ENCODE results near the gene NFATC2.

NFATC2 gene

DNA sequence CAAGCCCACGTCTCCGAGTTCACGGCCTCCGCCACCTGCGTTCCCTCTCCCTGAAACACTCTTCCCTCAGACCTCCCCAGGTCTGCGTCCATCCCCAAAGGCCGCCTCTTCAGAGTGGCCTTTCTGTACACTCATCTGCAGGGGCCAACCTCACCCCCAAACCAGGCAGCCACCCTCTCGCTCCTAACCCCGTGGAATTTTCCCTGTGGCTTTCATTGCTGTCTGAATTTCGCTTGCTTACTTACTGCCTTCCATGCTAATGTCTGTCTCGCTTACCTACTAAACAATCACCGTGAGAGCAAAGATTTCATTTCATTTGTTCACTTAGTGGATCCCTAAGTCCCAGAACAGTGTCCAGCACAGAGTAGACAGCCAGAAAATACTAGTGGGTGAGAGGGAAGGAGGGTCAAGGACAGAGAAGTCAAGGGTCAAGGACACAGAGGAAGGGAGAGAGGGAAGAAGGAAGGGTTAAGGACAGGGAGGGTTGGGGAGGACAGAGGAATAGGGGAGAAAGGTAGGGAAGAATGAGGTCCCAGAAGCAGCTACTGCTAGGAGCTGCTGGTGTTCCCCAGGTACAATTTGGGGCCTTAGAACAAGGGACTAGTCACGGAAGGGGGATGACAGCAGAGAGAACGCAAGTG is 114.7 kb downstream of the NFATC2 start:
- H3K27ac Mint-ChIP-seq (ENCODE audit: low read depth), result peak overlapping the region; percentile 98

GRCh38 chr20:51426718-51427650 is 115.5 kb downstream of the NFATC2 start:
- DNase-seq (ENCODE audit: low spot score in 2 of 2), result no peak
- H3K36me3 Mint-ChIP-seq (ENCODE audit: insufficient read depth), result peaks cover 41% of the 10 kb centered on the region
- peak overlapping the region; percentile 98 for H3K27ac Mint-ChIP-seq (ENCODE audit: low read depth)
- H3K4me1 Mint-ChIP-seq, result peaks cover 64% of the 10 kb centered on the region
- no peak overlapping the region for H3K4me3 Mint-ChIP-seq
- ATAC-seq (replicated peaks; ENCODE audit: extremely low read depth, poor library complexity, severe bottlenecking), result peak; percentile 59
- H3K9me3 Mint-ChIP-seq, result no peaks in the 10 kb centered on the region
- H3K27me3 Mint-ChIP-seq, result no peaks in the 10 kb centered on the region

More for the DNA sequence above, 114.7 kb downstream of the NFATC2 start:
- DNase-seq (ENCODE audit: low spot score in 2 of 2) (no peak), ATAC-seq (replicated peaks; ENCODE audit: extremely low read depth, poor library complexity, severe bottlenecking) (no peak)
- H3K4me3 Mint-ChIP-seq, result no peak overlapping the region
- peaks cover 66% of the 10 kb centered on the region for H3K4me1 Mint-ChIP-seq
- no peaks in the 10 kb centered on the region for H3K9me3 Mint-ChIP-seq
- H3K36me3 Mint-ChIP-seq (ENCODE audit: insufficient read depth), result peaks cover 45% of the 10 kb centered on the region
- H3K27me3 Mint-ChIP-seq, result no peaks in the 10 kb centered on the region

DNA sequence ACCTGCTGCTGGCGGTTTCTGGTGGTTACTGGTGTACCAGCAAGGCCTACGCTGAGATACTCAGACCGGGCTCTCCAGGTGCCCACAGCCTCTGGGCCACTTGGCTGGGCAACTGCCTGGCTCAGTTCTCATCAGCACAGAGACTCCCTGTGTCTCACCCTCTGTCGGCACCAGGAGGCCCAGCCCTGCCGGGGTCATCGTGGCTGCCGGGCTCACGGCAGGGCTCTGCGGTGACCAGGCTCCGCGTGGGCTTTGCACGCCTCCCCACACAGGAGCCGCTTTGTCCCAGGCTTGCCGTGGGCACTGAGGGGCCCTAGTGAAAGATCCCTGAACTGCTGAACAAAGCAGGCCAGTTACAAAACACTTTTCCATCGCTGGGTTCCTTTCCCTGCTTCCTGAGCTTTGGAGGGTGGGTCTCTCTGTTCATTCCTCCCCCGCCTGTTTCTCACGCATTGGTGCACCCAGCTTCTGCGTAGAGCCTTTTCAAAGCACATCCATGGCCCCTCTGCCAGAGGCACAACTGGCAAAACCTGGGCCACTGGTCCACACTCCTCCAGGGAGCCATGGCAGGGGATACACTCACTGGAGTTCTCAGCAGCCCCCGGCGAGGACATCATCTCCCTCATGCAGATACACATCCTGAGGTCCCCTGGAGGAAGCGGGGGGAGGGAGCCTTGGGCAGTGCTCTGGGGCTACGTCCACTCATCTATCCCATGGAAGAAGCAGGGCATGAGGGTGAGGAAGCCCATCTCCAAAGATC is 117.0 kb downstream of the NFATC2 start:
- Mint-ChIP-seq H3K27ac (ENCODE audit: low read depth) (peak overlapping the region; percentile 98), H3K36me3 (ENCODE audit: insufficient read depth) (peaks cover 40% of the 10 kb centered on the region), H3K4me1 (peaks cover 54% of the 10 kb centered on the region), H3K9me3 (no peaks in the 10 kb centered on the region), H3K4me3 (peak overlapping the region; percentile 65), H3K27me3 (no peaks in the 10 kb centered on the region)
- ATAC-seq (replicated peaks; ENCODE audit: extremely low read depth, poor library complexity, severe bottlenecking), result peak; percentile 10
- DNase-seq (ENCODE audit: low spot score in 2 of 2), result no peak

DNA sequence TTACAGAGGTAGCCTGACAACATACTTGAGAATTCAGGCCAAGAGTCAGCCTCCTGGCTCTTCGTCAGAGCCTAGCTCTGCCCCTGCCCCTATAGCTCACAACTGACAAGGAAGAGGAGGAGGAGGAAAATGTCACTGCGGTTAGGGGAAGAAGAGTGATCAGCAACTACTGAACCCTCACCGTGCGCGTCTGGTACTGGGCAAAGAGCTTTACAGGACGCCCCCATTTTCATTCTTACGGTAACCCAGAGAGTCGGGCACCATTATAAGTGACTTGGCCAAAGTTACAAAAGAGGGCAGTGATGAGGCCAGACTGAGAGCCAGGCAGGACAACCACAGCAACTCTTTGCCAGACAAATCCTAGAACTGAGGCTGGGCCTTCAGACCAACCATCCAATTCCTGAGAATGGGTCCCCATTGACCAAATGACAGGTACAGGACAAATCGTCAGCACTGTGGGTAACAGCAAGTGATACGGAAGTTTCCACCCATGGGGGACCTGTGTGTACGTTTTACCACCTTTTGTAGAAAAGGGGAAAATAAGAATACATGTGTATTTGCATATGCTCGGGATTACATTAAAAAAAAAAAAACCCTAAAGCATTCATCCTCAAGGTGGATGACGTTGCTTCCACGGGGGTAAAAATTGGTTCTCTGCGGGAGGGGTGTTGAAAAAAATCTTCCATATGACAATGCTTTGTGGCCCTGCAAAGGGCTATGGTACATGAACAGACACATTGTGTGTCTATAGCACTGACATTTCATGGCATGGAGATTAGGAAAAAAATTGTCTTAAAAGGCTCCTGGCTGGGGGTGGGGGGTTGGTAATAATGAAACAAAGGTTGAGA is 118.0 kb downstream of the NFATC2 start:
- Mint-ChIP-seq H3K27ac (ENCODE audit: low read depth) (peak overlapping the region; percentile 98), H3K36me3 (ENCODE audit: insufficient read depth) (peaks cover 44% of the 10 kb centered on the region), H3K4me3 (peak overlapping the region; percentile 65), H3K9me3 (no peaks in the 10 kb centered on the region), H3K27me3 (no peaks in the 10 kb centered on the region), H3K4me1 (peaks cover 63% of the 10 kb centered on the region)
- no peak for DNase-seq (ENCODE audit: low spot score in 2 of 2)
- ATAC-seq (replicated peaks; ENCODE audit: extremely low read depth, poor library complexity, severe bottlenecking), result peak; percentile 40

DNA sequence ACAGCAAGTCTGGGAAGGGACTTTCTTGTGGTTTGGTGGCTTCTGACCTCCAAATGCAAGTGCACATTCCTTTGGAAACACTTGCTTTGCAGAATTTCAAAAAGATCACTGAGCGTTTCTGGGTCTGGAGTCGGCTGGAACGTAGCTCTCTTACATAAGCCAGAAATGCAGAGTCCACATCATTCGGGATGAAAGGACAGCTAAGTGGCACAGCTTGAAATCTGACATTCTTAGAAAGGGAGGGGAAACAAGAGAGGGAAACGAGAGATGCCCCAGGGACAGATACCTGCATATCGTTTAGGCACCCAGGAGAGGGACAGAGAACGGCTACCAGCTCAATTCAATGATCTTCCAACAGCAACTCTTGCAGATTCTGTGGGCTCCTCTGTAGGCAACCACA is 118.7 kb downstream of the NFATC2 start:
- H3K27me3 Mint-ChIP-seq, result no peaks in the 10 kb centered on the region
- H3K27ac Mint-ChIP-seq (ENCODE audit: low read depth), result peak overlapping the region; percentile 98
- peaks cover 66% of the 10 kb centered on the region for H3K4me1 Mint-ChIP-seq
- no peaks in the 10 kb centered on the region for H3K9me3 Mint-ChIP-seq
- peak overlapping the region; percentile 65 for H3K4me3 Mint-ChIP-seq
- H3K36me3 Mint-ChIP-seq (ENCODE audit: insufficient read depth), result peaks cover 41% of the 10 kb centered on the region
- ATAC-seq (replicated peaks; ENCODE audit: extremely low read depth, poor library complexity, severe bottlenecking) (no peak), DNase-seq (ENCODE audit: low spot score in 2 of 2) (no peak)

DNA sequence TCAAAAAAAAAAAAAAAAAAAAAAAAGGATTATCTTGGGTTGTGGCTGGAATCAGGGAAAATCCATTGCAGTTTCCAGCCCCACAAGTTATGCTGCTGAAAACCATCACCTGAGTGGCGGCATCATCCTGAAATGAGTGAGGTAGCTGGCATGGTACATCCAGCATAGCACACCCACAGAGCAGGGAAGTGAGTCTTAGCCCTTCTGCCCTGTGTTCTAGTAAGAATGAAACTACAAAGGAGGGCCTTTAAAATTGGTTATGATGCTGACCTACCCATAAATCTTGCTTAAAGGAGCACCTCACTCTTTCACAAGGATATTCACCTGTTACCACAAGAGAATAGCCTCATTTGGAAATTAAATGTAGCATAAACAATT is 119.2 kb downstream of the NFATC2 start:
- DNase-seq (ENCODE audit: low spot score in 2 of 2) (no peak), ATAC-seq (replicated peaks; ENCODE audit: extremely low read depth, poor library complexity, severe bottlenecking) (no peak)
- Mint-ChIP-seq H3K4me3 (peak overlapping the region; percentile 65), H3K9me3 (no peaks in the 10 kb centered on the region), H3K27ac (ENCODE audit: low read depth) (peak overlapping the region; percentile 98), H3K36me3 (ENCODE audit: insufficient read depth) (peaks cover 44% of the 10 kb centered on the region), H3K4me1 (peaks cover 66% of the 10 kb centered on the region), H3K27me3 (no peaks in the 10 kb centered on the region)

- ATAC-seq (replicated peaks; ENCODE audit: extremely low read depth, poor library complexity, severe bottlenecking) (no peak), DNase-seq (ENCODE audit: low spot score in 2 of 2) (no peak)
- Mint-ChIP-seq H3K4me3 (no peak overlapping the region), H3K9me3 (no peaks in the 10 kb centered on the region), H3K4me1 (peaks cover 66% of the 10 kb centered on the region), H3K27me3 (no peaks in the 10 kb centered on the region), H3K27ac (ENCODE audit: low read depth) (peak overlapping the region; percentile 98), H3K36me3 (ENCODE audit: insufficient read depth) (peaks cover 47% of the 10 kb centered on the region)
Measured at GRCh38 chr20:51422514-51423289, 119.8 kb downstream of the NFATC2 start.

- H3K9me3 Mint-ChIP-seq, result no peaks in the 10 kb centered on the region
- peaks cover 67% of the 10 kb centered on the region for H3K4me1 Mint-ChIP-seq
- no peaks in the 10 kb centered on the region for H3K27me3 Mint-ChIP-seq
- no peak for ATAC-seq (replicated peaks; ENCODE audit: extremely low read depth, poor library complexity, severe bottlenecking)
- peaks cover 56% of the 10 kb centered on the region for H3K36me3 Mint-ChIP-seq (ENCODE audit: insufficient read depth)
- peak overlapping the region; percentile 98 for H3K27ac Mint-ChIP-seq (ENCODE audit: low read depth)
- H3K4me3 Mint-ChIP-seq, result no peak overlapping the region
- DNase-seq (ENCODE audit: low spot score in 2 of 2), result no peak
Measured at GRCh38 chr20:51420805-51421204, 121.7 kb downstream of the NFATC2 start.

- DNase-seq (ENCODE audit: low spot score in 2 of 2) (no peak), ATAC-seq (replicated peaks; ENCODE audit: extremely low read depth, poor library complexity, severe bottlenecking) (no peak)
- H3K4me3 Mint-ChIP-seq, result no peak overlapping the region
- H3K9me3 Mint-ChIP-seq, result no peaks in the 10 kb centered on the region
- H3K27me3 Mint-ChIP-seq, result no peaks in the 10 kb centered on the region
- peak overlapping the region; percentile 98 for H3K27ac Mint-ChIP-seq (ENCODE audit: low read depth)
- H3K36me3 Mint-ChIP-seq (ENCODE audit: insufficient read depth), result peaks cover 58% of the 10 kb centered on the region
- H3K4me1 Mint-ChIP-seq, result peaks cover 69% of the 10 kb centered on the region
Measured at GRCh38 chr20:51420111-51420510, 122.4 kb downstream of the NFATC2 start.

DNA sequence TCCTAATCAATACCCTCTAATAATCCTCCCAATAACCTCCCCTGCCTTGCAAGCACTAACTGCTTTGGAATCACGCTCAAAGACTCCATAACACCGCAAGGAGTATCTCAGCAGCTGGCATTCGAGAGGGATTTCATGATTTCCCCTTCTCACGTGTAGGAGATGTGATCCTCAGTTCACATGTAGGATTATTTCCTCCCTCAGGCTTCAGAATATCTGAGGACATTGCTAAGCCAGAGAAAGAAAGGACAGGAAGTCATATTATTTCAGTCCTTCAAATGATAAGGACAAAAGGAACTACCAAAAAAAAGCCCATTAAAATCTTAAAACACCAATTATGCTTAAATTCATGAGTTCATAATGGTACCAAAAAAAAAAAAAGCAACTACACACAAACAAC is 122.9 kb downstream of the NFATC2 start:
- no peaks in the 10 kb centered on the region for H3K9me3 Mint-ChIP-seq
- H3K36me3 Mint-ChIP-seq (ENCODE audit: insufficient read depth), result peaks cover 54% of the 10 kb centered on the region
- no peaks in the 10 kb centered on the region for H3K27me3 Mint-ChIP-seq
- ATAC-seq (replicated peaks; ENCODE audit: extremely low read depth, poor library complexity, severe bottlenecking), result no peak
- peak overlapping the region; percentile 98 for H3K27ac Mint-ChIP-seq (ENCODE audit: low read depth)
- no peak overlapping the region for H3K4me3 Mint-ChIP-seq
- DNase-seq (ENCODE audit: low spot score in 2 of 2), result no peak
- H3K4me1 Mint-ChIP-seq, result peaks cover 66% of the 10 kb centered on the region

- H3K36me3 Mint-ChIP-seq (ENCODE audit: insufficient read depth), result peaks cover 56% of the 10 kb centered on the region
- no peaks in the 10 kb centered on the region for H3K9me3 Mint-ChIP-seq
- no peak for DNase-seq (ENCODE audit: low spot score in 2 of 2)
- H3K27ac Mint-ChIP-seq (ENCODE audit: low read depth), result peak overlapping the region; percentile 98
- H3K27me3 Mint-ChIP-seq, result no peaks in the 10 kb centered on the region
- H3K4me1 Mint-ChIP-seq, result peaks cover 66% of the 10 kb centered on the region
- no peak overlapping the region for H3K4me3 Mint-ChIP-seq
- no peak for ATAC-seq (replicated peaks; ENCODE audit: extremely low read depth, poor library complexity, severe bottlenecking)
Measured at GRCh38 chr20:51419231-51419630, 123.3 kb downstream of the NFATC2 start.
